ENCODE data around the gene MED12L. TPM values are rescaled to one million over a fixed set of nuclear protein-coding genes. Genes with fewer than 3 reads are reported as not detected.

Gene MED12L
- total RNA-seq, 1 experiment from 2014 or later = 14.9 TPM

- no peak overlapping the region for H3K56ac ChIP-seq (ENCODE audit: insufficient read length, low read depth, low read length)
- no peaks in the 10 kb centered on the region for H3K9me3 ChIP-seq (ENCODE audit: control insufficient read depth, low read depth, low read length)
- Mint-ChIP-seq H3K36me3 (ENCODE audit: insufficient read depth in 1 of 3, low read depth in 3 of 3) (peaks cover 0 to 7% (median 0%) of the 10 kb centered on the region in 3 experiments; a peak in 2 of 7 replicates), H3K27me3 (ENCODE audit: low read depth) (no peaks in the 10 kb centered on the region), H3K27ac (no peak overlapping the region), H3K4me1 (peaks cover 7 to 9% of the 10 kb centered on the region in 2 experiments; a peak in 3 of 4 replicates), H3K4me3 (no peak overlapping the region), H3K9me3 (no peaks in the 10 kb centered on the region)
- H3K23ac ChIP-seq (ENCODE audit: insufficient read length, low read depth, low read length) = no peak overlapping the region
- H4K20me1 ChIP-seq (ENCODE audit: control insufficient read depth, insufficient read depth, insufficient read length) = no peaks in the 10 kb centered on the region
- no peak overlapping the region for H3T11ph ChIP-seq (ENCODE audit: low read length)
- H4K8ac ChIP-seq (replicated peaks; ENCODE audit: insufficient read length, low read depth, low read length) = no peak overlapping the region
- no peak overlapping the region for H3K14ac ChIP-seq (ENCODE audit: insufficient read depth, low read length)
- no peak overlapping the region for H3K27ac ChIP-seq (ENCODE audit: insufficient read length, low read depth, low read length)
- no peak overlapping the region for H2BK5ac ChIP-seq (ENCODE audit: insufficient read length, low read length)
- peaks cover 10% of the 10 kb centered on the region; the same call in 1 of the 2 replicates for H3K4me1 ChIP-seq (ENCODE audit: insufficient read depth, low read length)
- no peak overlapping the region for H4K5ac ChIP-seq (ENCODE audit: insufficient read length, low read depth, low read length)
- H3K23me2 ChIP-seq (ENCODE audit: insufficient read length, low read depth, low read length, poor library complexity, severe bottlenecking) = no peaks in the 10 kb centered on the region
- TF ChIP-seq, protein P1, sequence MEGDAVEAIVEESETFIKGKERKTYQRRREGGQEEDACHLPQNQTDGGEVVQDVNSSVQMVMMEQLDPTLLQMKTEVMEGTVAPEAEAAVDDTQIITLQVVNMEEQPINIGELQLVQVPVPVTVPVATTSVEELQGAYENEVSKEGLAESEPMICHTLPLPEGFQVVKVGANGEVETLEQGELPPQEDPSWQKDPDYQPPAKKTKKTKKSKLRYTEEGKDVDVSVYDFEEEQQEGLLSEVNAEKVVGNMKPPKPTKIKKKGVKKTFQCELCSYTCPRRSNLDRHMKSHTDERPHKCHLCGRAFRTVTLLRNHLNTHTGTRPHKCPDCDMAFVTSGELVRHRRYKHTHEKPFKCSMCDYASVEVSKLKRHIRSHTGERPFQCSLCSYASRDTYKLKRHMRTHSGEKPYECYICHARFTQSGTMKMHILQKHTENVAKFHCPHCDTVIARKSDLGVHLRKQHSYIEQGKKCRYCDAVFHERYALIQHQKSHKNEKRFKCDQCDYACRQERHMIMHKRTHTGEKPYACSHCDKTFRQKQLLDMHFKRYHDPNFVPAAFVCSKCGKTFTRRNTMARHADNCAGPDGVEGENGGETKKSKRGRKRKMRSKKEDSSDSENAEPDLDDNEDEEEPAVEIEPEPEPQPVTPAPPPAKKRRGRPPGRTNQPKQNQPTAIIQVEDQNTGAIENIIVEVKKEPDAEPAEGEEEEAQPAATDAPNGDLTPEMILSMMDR (conservative IDR thresholded peaks at IDR 0.05) = peak; percentile 92
- H2AK5ac ChIP-seq (ENCODE audit: insufficient read length, low read length) = no peak overlapping the region
- no peak overlapping the region for H2BK120ac ChIP-seq (ENCODE audit: low read depth, low read length, poor library complexity, severe bottlenecking)
- no peaks in the 10 kb centered on the region for H3K79me2 ChIP-seq (ENCODE audit: insufficient read depth, low read length)
- H2BK20ac ChIP-seq (ENCODE audit: low read depth, low read length, poor library complexity, severe bottlenecking) = no peak overlapping the region
- no peak overlapping the region for H3K9ac ChIP-seq (ENCODE audit: extremely low read depth, insufficient read length, low read length)
- no CpG with 5 or more reads among the region's 9 CpGs for WGBS (ENCODE audit: extremely low coverage, insufficient read length, low lambda C conversion rate)
- no peak overlapping the region for H2AFZ ChIP-seq (ENCODE audit: low read length)
- no peak overlapping the region for H3K4me2 ChIP-seq (ENCODE audit: insufficient read depth, insufficient read length, low read length)
- no peak overlapping the region for H2BK12ac ChIP-seq (ENCODE audit: insufficient read length, low read depth, low read length)
- no peaks in the 10 kb centered on the region for H3K27me3 ChIP-seq (ENCODE audit: insufficient read depth, low read length)
- peak; percentile 82 for DNase-seq
- H4K91ac ChIP-seq (ENCODE audit: insufficient read length, low read depth, low read length) = no peak overlapping the region
- no peaks in the 10 kb centered on the region for H3K79me1 ChIP-seq (ENCODE audit: insufficient read depth, low read depth, low read length, poor library complexity, severe bottlenecking)
- no peak overlapping the region for H3K4ac ChIP-seq (ENCODE audit: low read depth, low read length)
- H3K18ac ChIP-seq (ENCODE audit: insufficient read length, low read depth, low read length) = no peak overlapping the region
- H2BK15ac ChIP-seq (ENCODE audit: low read depth, low read length) = no peak overlapping the region
Observed at GRCh38 chr3:151146071-151146730, 60.7 kb downstream of the MED12L start.

All from H9 (cell line).